HEK293 (cell line): ENCODE data around the gene PERM1.
A peak's percentile ranks its signal among the peaks of the same experiment; 100 is the strongest.

ENCODE experiments used
- PATZ1 ChIP-seq: fragments of 450-650 bp; formaldehyde crosslinking; IDR thresholded peaks from 2 replicates; pipeline ENCODE4 v1.5.1; 2016; ENCODE audit warnings: missing biosample characterization, missing genetic modification characterization
- SALL2 ChIP-seq: fragments of 450-650 bp; formaldehyde crosslinking; IDR thresholded peaks from 2 replicates; pipeline ENCODE4 v1.5.0; 2017; ENCODE audit warnings: missing biosample characterization, mild to moderate bottlenecking, missing genetic modification characterization, borderline replicate concordance
- ZBTB7A ChIP-seq: fragments of 450-650 bp; formaldehyde crosslinking; IDR thresholded peaks from 2 replicates; pipeline ENCODE4 v1.5.1; 2016; ENCODE audit warnings: low read depth, missing biosample characterization, missing genetic modification characterization
- ZNF112 ChIP-seq: fragments of 450-650 bp; formaldehyde crosslinking; IDR thresholded peaks from 2 replicates; pipeline ENCODE4 v1.5.0; 2017; ENCODE audit warnings: missing biosample characterization, missing genetic modification characterization
- ZNF174 ChIP-seq: fragments of 450-650 bp; formaldehyde crosslinking; IDR thresholded peaks from 2 replicates; pipeline ENCODE4 v1.5.0; 2017; ENCODE audit warnings: missing biosample characterization, mild to moderate bottlenecking, missing genetic modification characterization
- ZNF202 ChIP-seq: fragments of 450-650 bp; formaldehyde crosslinking; IDR thresholded peaks from 2 replicates; pipeline ENCODE4 v1.5.1; 2016; ENCODE audit warnings: missing biosample characterization, missing genetic modification characterization, borderline replicate concordance
- ZNF311 ChIP-seq: fragments of 450-650 bp; formaldehyde crosslinking; IDR thresholded peaks from 2 replicates; pipeline ENCODE4 v1.5.1; 2017; ENCODE audit warnings: missing biosample characterization, missing genetic modification characterization, borderline replicate concordance
- ZNF324 ChIP-seq: fragments of 450-650 bp; formaldehyde crosslinking; IDR thresholded peaks from 2 replicates; pipeline ENCODE4 v1.5.1; 2016; ENCODE audit warnings: missing biosample characterization, missing genetic modification characterization
- ZNF513 ChIP-seq: fragments of 450-650 bp; IDR thresholded peaks from 2 replicates; pipeline ENCODE4 v1.5.1; 2018; ENCODE audit warnings: missing biosample characterization, missing genetic modification characterization
- ZNF521 ChIP-seq: fragments of 450-650 bp; formaldehyde crosslinking; IDR thresholded peaks from 2 replicates; pipeline ENCODE4 v1.5.1; 2017; ENCODE audit warnings: missing biosample characterization, mild to moderate bottlenecking, missing genetic modification characterization
- ZNF555 ChIP-seq: fragments of 450-650 bp; formaldehyde crosslinking; conservative IDR thresholded peaks from 2 replicates; pipeline ENCODE4 v1.5.1; 2017; ENCODE audit warnings: missing biosample characterization, mild to moderate bottlenecking, missing genetic modification characterization, inconsistent platforms
- ZNF560 ChIP-seq: fragments of 450-650 bp; formaldehyde crosslinking; IDR thresholded peaks from 2 replicates; pipeline ENCODE4 v1.5.1; 2017; ENCODE audit warnings: missing biosample characterization, missing genetic modification characterization, borderline replicate concordance
- ZNF580 ChIP-seq: fragments of 450-650 bp; formaldehyde crosslinking; IDR thresholded peaks from 2 replicates; pipeline ENCODE4 v1.5.1; 2016; ENCODE audit warnings: missing biosample characterization, missing genetic modification characterization
- ZNF596 ChIP-seq: fragments of 450-650 bp; IDR thresholded peaks from 2 replicates; pipeline ENCODE4 v1.5.0; 2018; ENCODE audit warnings: missing biosample characterization, mild to moderate bottlenecking, missing genetic modification characterization, moderate library complexity
- ZNF639 ChIP-seq: fragments of 450-650 bp; formaldehyde crosslinking; IDR thresholded peaks from 2 replicates; pipeline ENCODE4 v1.5.1; 2016; ENCODE audit warnings: missing biosample characterization, missing genetic modification characterization
- ZSCAN16 ChIP-seq: fragments of 450-650 bp; formaldehyde crosslinking; IDR thresholded peaks from 2 replicates; pipeline ENCODE4 v1.5.1; 2016; ENCODE audit warnings: missing biosample characterization, missing genetic modification characterization
- ZSCAN30 ChIP-seq: fragments of 450-650 bp; IDR thresholded peaks from 2 replicates; pipeline ENCODE4 v1.5.1; 2018; ENCODE audit warnings: missing biosample characterization, mild to moderate bottlenecking, missing genetic modification characterization, moderate library complexity
- ZSCAN5A ChIP-seq: fragments of 450-650 bp; formaldehyde crosslinking; IDR thresholded peaks from 2 replicates; pipeline ENCODE4 v1.5.1; 2016; ENCODE audit warnings: missing biosample characterization, missing genetic modification characterization
- TF ChIP-seq, protein P1 (sequence below): fragments of 450-650 bp; formaldehyde crosslinking; IDR thresholded peaks from 2 replicates; pipeline ENCODE4 v1.5.1; 2016; ENCODE audit warnings: missing biosample characterization, missing genetic modification characterization
- TF ChIP-seq, protein P2 (sequence below): fragments of 450-650 bp; formaldehyde crosslinking; IDR thresholded peaks from 2 replicates; pipeline ENCODE4 v1.5.1; 2016; ENCODE audit warnings: missing biosample characterization, missing genetic modification characterization
- TF ChIP-seq, protein P3 (sequence below): fragments of 450-650 bp; formaldehyde crosslinking; IDR thresholded peaks from 2 replicates; pipeline ENCODE4 v1.5.1; 2016; ENCODE audit warnings: missing biosample characterization, missing genetic modification characterization
- TF ChIP-seq, protein P4 (sequence below): fragments of 450-650 bp; formaldehyde crosslinking; IDR thresholded peaks from 2 replicates; pipeline ENCODE4 v1.5.1; 2017; ENCODE audit warnings: missing biosample characterization, missing genetic modification characterization

The PERM1 gene

DNA sequence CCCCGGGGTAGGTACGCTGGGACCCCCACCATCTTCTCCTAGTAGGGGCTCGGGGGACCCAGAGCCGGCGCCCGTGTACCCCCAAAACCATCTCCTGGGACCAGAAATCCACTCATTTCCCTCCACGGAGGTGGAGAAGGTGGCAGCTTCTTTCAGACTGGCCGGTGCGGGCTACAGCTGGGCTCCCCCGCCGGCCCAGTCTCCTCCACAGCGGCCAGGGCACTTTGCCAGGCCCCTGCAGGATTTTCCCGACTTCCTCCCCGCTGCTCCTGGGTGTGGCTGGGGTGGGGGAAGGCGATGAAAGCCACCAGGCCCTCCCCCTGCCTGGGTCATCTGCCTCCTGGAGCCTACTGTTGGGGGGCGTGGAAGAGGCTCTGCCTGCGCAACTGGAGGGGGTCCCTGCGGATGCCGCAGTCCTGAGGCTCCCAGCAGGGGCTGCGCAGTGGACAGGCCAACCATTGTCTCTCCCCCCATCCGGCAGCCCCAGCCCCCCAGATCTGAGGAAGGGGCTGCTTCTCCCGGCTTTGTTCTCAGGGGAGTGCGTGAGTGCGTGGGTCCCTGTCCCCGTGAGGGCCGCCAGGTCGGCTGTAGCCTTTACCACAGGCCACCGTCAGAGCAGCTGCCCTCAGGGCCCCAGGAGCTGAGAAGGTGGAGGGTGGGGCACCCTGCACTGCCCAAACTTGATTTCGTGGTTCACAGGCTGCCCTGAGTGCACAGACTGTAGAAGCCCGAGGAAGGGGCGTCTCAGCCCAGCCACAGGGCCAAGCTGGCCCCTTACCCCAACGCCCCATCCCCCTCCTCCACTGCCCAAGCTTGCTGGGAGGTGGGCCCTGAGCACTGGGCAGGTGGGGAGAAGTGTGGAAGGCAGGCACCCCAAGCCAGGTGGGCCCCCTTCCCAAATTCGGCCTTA is 39.4 kb upstream of the PERM1 start (continued):
- TF ChIP-seq ZNF513 (no peak), ZSCAN5A (tag by site-specific recombination) (no peak), ZSCAN30 (tag by site-specific recombination) (no peak), ZNF580 (no peak), ZNF112 (tag by site-specific recombination) (no peak), ZNF560 (no peak), ZNF311 (tag by site-specific recombination) (no peak), ZNF596 (tag by site-specific recombination) (no peak), ZBTB7A (tag by site-specific recombination) (no peak), ZNF174 (tag by site-specific recombination) (no peak), PATZ1 (tag by site-specific recombination) (peak; percentile 78; the same call in 1 of the 2 replicates), ZNF324 (tag by site-specific recombination) (0 out of 2 replicates have a peak, but pooled peaks have one; percentile 16), ZNF639 (tag by site-specific recombination) (no peak), ZNF202 (no peak), SALL2 (tag by site-specific recombination) (no peak), ZNF555 (tag by site-specific recombination) (no peak), ZSCAN16 (no peak), ZNF521 (tag by site-specific recombination) (no peak)
- TF ChIP-seq, protein P1, sequence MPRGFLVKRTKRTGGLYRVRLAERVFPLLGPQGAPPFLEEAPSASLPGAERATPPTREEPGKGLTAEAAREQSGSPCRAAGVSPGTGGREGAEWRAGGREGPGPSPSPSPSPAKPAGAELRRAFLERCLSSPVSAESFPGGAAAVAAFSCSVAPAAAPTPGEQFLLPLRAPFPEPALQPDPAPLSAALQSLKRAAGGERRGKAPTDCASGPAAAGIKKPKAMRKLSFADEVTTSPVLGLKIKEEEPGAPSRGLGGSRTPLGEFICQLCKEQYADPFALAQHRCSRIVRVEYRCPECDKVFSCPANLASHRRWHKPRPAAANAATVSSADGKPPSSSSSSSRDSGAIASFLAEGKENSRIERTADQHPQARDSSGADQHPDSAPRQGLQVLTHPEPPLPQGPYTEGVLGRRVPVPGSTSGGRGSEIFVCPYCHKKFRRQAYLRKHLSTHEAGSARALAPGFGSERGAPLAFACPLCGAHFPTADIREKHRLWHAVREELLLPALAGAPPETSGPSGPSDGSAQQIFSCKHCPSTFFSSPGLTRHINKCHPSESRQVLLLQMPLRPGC (tag by site-specific recombination): no peak
- TF ChIP-seq, protein P2, sequence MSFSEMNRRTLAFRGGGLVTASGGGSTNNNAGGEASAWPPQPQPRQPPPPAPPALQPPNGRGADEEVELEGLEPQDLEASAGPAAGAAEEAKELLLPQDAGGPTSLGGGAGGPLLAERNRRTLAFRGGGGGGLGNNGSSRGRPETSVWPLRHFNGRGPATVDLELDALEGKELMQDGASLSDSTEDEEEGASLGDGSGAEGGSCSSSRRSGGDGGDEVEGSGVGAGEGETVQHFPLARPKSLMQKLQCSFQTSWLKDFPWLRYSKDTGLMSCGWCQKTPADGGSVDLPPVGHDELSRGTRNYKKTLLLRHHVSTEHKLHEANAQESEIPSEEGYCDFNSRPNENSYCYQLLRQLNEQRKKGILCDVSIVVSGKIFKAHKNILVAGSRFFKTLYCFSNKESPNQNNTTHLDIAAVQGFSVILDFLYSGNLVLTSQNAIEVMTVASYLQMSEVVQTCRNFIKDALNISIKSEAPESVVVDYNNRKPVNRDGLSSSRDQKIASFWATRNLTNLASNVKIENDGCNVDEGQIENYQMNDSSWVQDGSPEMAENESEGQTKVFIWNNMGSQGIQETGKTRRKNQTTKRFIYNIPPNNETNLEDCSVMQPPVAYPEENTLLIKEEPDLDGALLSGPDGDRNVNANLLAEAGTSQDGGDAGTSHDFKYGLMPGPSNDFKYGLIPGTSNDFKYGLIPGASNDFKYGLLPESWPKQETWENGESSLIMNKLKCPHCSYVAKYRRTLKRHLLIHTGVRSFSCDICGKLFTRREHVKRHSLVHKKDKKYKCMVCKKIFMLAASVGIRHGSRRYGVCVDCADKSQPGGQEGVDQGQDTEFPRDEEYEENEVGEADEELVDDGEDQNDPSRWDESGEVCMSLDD (tag by site-specific recombination): peak; percentile 81
- TF ChIP-seq, protein P3, sequence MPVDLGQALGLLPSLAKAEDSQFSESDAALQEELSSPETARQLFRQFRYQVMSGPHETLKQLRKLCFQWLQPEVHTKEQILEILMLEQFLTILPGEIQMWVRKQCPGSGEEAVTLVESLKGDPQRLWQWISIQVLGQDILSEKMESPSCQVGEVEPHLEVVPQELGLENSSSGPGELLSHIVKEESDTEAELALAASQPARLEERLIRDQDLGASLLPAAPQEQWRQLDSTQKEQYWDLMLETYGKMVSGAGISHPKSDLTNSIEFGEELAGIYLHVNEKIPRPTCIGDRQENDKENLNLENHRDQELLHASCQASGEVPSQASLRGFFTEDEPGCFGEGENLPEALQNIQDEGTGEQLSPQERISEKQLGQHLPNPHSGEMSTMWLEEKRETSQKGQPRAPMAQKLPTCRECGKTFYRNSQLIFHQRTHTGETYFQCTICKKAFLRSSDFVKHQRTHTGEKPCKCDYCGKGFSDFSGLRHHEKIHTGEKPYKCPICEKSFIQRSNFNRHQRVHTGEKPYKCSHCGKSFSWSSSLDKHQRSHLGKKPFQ (tag by site-specific recombination): no peak
- TF ChIP-seq, protein P4, sequence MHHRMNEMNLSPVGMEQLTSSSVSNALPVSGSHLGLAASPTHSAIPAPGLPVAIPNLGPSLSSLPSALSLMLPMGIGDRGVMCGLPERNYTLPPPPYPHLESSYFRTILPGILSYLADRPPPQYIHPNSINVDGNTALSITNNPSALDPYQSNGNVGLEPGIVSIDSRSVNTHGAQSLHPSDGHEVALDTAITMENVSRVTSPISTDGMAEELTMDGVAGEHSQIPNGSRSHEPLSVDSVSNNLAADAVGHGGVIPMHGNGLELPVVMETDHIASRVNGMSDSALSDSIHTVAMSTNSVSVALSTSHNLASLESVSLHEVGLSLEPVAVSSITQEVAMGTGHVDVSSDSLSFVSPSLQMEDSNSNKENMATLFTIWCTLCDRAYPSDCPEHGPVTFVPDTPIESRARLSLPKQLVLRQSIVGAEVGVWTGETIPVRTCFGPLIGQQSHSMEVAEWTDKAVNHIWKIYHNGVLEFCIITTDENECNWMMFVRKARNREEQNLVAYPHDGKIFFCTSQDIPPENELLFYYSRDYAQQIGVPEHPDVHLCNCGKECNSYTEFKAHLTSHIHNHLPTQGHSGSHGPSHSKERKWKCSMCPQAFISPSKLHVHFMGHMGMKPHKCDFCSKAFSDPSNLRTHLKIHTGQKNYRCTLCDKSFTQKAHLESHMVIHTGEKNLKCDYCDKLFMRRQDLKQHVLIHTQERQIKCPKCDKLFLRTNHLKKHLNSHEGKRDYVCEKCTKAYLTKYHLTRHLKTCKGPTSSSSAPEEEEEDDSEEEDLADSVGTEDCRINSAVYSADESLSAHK (tag by site-specific recombination): no peak
